Glutamatergic neuron (in vitro differentiated cells): Measurements from ENCODE around the gene RNF13. TPM values are rescaled to one million over a fixed set of nuclear protein-coding genes. Genes with fewer than 3 reads are reported as not detected.
"Not testable (repeated sequence)": the region's sequence is repeated elsewhere in the genome, so short reads cannot be mapped to it uniquely, and the experiment has no call there.

Experiments used
- DNase-seq: peaks from one replicate; pipeline ENCODE4 v3.0.0; 2022
- H3K27ac Mint-ChIP-seq: one replicate; pipeline ENCODE4 v1.8.0; 2020; ENCODE audit warnings: mild to moderate bottlenecking, mixed read lengths, inconsistent platforms; ENCODE audit not compliant: unreplicated experiment
- H3K27me3 Mint-ChIP-seq: one replicate; pipeline ENCODE4 v1.8.0; 2020; ENCODE audit warnings: mild to moderate bottlenecking, moderate library complexity, mixed read lengths, inconsistent platforms; ENCODE audit not compliant: unreplicated experiment
- H3K36me3 Mint-ChIP-seq: one replicate; pipeline ENCODE4 v1.8.0; 2020; ENCODE audit warnings: mild to moderate bottlenecking, mixed read lengths, inconsistent platforms; ENCODE audit not compliant: unreplicated experiment
- H3K4me1 Mint-ChIP-seq: one replicate; pipeline ENCODE4 v1.8.0; 2020; ENCODE audit warnings: mild to moderate bottlenecking, low read depth, mixed read lengths, inconsistent platforms; ENCODE audit not compliant: unreplicated experiment
- H3K4me3 Mint-ChIP-seq: one replicate; pipeline ENCODE4 v1.8.0; 2020; ENCODE audit warnings: mild to moderate bottlenecking, mixed read lengths, inconsistent platforms; ENCODE audit not compliant: unreplicated experiment
- H3K9me3 Mint-ChIP-seq: one replicate; pipeline ENCODE4 v1.8.0; 2020; ENCODE audit warnings: mild to moderate bottlenecking, moderate library complexity, mixed read lengths, inconsistent platforms; ENCODE audit not compliant: unreplicated experiment
- total RNA-seq: library from RNA; stranded (reverse); fragmentation: NEBNext Ultra II Directional; extraction: Animal tissue kit (Norgen Biotek cat#: 25700); gene quantifications from one replicate; pipeline ENCODE4 v1.2.1, GENCODE V29; 2021; ENCODE audit not compliant: unreplicated experiment
- TF ChIP-seq, protein P1 (sequence below): fragments of 200-600 bp; sonication (generic); IDR thresholded peaks from one replicate; pipeline ENCODE4 v1.5.0; 2021; ENCODE audit not compliant: partially characterized antibody, unreplicated experiment

The RNF13 gene
- total RNA-seq, 1 donor from 2014 or later, result 29.0 TPM

DNA sequence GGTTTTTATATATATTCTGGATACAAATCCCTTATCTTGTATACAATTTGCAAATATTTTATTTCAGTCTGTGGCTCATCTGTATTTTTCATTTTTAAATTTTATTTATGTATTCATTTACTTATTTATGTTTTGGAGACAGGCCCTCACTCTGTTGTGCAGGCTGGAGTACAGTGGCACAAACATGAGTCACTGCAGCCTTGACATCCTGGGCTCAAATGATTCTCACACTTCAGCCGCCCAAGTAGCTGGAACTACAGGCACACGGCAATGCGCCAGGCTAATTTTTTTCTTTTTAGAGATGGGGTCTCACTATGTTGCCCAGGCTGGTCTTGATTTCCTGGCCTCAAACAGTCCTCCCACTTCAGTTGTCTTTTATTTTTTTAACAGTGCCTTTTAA is 107.1 kb downstream of the RNF13 start:
- Mint-ChIP-seq H3K27me3 (peaks cover 2% of the 10 kb centered on the region), H3K4me3 (no peak overlapping the region), H3K9me3 (no peaks in the 10 kb centered on the region), H3K4me1 (no peaks in the 10 kb centered on the region), H3K36me3 (no peaks in the 10 kb centered on the region), H3K27ac (no peak overlapping the region)
- TF ChIP-seq, protein P1, sequence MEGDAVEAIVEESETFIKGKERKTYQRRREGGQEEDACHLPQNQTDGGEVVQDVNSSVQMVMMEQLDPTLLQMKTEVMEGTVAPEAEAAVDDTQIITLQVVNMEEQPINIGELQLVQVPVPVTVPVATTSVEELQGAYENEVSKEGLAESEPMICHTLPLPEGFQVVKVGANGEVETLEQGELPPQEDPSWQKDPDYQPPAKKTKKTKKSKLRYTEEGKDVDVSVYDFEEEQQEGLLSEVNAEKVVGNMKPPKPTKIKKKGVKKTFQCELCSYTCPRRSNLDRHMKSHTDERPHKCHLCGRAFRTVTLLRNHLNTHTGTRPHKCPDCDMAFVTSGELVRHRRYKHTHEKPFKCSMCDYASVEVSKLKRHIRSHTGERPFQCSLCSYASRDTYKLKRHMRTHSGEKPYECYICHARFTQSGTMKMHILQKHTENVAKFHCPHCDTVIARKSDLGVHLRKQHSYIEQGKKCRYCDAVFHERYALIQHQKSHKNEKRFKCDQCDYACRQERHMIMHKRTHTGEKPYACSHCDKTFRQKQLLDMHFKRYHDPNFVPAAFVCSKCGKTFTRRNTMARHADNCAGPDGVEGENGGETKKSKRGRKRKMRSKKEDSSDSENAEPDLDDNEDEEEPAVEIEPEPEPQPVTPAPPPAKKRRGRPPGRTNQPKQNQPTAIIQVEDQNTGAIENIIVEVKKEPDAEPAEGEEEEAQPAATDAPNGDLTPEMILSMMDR, result no peak
- DNase-seq, result no peak

DNA sequence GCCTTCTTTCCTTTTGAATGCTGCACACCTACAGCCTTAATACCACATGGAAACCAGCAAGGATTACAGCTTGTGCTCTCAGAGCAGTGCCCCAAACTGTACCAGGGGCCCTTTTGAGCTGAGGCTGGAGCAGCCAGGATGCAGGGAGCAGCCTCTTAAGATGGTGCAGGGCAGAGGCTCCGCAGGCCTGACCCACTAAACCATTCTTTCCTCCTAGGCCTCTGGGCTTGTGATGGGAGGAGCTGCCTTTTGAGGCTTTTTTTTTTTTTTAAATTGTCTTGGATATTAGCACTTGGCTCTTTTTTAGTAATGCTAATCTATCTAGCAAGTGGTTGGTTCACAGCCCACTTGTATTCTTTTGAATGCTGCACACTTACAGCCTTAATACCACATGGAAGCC is 120.0 kb downstream of the RNF13 start:
- H3K36me3 Mint-ChIP-seq, result peaks cover 15% of the 10 kb centered on the region

DNA sequence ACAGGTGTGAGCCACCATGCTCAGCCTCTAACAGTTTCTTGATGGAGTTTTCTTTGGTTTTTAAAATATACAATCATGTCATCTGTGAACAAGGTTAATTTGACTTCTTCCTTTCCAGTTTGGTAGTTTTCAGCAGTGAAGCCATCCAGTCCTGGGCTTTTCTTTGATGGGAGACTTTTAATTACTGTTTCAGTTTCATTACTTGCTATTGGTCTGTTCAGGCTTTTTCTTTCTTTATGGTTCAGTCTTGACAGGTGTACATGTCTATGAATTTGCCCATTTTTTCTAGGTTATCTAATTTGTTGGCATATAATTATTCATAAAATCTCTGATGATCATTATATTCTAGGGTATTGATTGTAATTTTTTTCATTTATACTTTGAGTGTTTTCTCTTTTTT is 120.8 kb downstream of the RNF13 start:
- TF ChIP-seq, protein P1, result no peak
- H3K27me3 Mint-ChIP-seq, result no peaks in the 10 kb centered on the region
- no peak for DNase-seq
- peaks cover 5% of the 10 kb centered on the region for H3K9me3 Mint-ChIP-seq
- no peak overlapping the region for H3K27ac Mint-ChIP-seq
- peaks cover 15% of the 10 kb centered on the region for H3K36me3 Mint-ChIP-seq
- H3K4me3 Mint-ChIP-seq, result no peak overlapping the region
- H3K4me1 Mint-ChIP-seq, result no peaks in the 10 kb centered on the region

More for the DNA sequence above, 120.0 kb downstream of the RNF13 start:
- no peaks in the 10 kb centered on the region for H3K4me1 Mint-ChIP-seq
- no peak for DNase-seq
- no peaks in the 10 kb centered on the region for H3K27me3 Mint-ChIP-seq
- H3K9me3 Mint-ChIP-seq, result peaks cover 5% of the 10 kb centered on the region
- H3K27ac Mint-ChIP-seq, result no peak overlapping the region
- H3K4me3 Mint-ChIP-seq, result no peak overlapping the region
- TF ChIP-seq, protein P1, result no peak

DNA sequence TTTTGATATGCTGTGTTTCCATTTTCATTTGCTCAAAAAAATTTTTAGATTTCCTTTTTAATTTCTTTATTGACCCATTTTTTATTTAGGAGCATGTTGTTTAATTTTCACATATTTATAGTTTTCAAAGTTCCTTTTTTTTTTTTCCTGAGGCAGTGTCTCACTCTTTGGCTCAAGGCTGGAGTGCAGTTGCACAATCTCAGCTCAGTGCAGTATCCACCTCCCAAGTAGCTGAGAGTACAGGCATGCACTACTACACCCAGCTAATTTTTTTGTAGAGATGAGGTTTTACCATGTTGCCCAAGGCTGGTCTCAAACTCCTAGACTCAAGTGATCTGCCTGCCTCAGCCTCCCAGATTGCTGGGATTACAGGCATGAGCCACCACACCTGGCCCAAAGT is 121.5 kb downstream of the RNF13 start:
- Mint-ChIP-seq H3K27ac (no peak overlapping the region), H3K4me3 (no peak overlapping the region), H3K36me3 (peaks cover 15% of the 10 kb centered on the region), H3K9me3 (peaks cover 6% of the 10 kb centered on the region), H3K4me1 (peaks cover 2% of the 10 kb centered on the region), H3K27me3 (no peaks in the 10 kb centered on the region)
- DNase-seq, result no peak
- TF ChIP-seq, protein P1, result no peak

DNA sequence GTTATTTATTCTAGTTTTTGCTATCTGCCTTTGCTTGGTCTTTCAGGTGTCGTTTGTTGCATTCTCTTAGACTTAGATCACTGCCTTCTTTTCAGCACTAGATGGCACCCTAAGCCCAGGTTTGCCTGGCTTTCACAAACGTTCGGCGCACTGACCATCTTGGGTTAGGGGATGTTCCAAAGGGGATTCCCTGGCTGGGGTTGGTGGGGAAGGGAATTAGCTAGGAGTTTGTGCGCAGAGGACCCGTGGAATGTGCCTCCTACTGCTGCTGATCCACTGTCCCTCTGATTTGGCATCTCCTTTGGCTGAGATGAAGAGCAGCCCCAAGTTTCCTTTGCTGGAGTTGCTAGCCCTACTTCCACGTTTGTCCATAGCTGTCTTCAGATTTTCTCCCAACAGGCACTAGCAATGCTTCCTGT is 123.8 kb downstream of the RNF13 start:
- Mint-ChIP-seq H3K4me1 (peaks cover 2% of the 10 kb centered on the region), H3K36me3 (peaks cover 11% of the 10 kb centered on the region)
- TF ChIP-seq, protein P1, result peak; percentile 65

DNA sequence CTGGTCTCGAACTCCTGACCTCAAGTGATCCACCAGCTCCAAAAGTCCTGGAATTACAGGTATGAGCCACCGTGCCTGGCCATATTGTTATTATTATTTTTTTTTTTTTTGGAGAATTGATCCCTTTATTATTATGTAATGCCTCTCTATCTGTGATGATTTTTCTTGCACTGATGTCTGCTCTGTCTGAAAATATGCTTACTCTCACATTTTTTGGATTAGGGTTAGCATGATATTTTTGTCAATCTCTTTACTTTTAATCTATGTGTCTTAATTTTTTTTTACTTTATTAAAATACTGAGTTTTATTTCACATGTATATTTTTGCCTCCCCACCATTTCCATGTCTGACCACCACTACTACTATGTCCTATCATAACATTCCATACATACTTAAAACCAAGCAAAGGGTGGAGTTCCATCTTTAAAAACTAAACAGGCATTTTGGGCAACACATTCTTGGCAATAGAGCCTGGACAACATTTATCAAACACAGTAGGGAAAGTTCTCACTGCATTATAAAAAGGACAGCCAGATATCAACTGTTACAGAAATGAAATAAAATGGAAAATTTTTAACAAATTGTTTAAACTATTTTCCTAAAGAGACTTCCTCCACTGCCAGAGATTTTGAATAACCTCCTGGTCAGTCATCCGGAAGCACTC is 125.5 kb downstream of the RNF13 start:
- not testable (repeated sequence) for H3K4me1 Mint-ChIP-seq, H3K27me3 Mint-ChIP-seq

More for the DNA sequence above, 123.8 kb downstream of the RNF13 start:
- no peak overlapping the region for H3K27ac Mint-ChIP-seq
- no peaks in the 10 kb centered on the region for H3K27me3 Mint-ChIP-seq
- no peak overlapping the region for H3K4me3 Mint-ChIP-seq
- H3K9me3 Mint-ChIP-seq, result peaks cover 6% of the 10 kb centered on the region
- DNase-seq, result peak; percentile 57

More for the DNA sequence above, 125.5 kb downstream of the RNF13 start:
- H3K36me3 Mint-ChIP-seq, result peaks cover 13% of the 10 kb centered on the region
- DNase-seq, H3K27ac Mint-ChIP-seq, H3K4me3 Mint-ChIP-seq, H3K9me3 Mint-ChIP-seq: not testable (repeated sequence)
